GM15510 (cell line): ENCODE measurements around the gene COL6A5.

Experiments used
- POLR2A ChIP-seq: IDR thresholded peaks from 3 replicates; pipeline ENCODE4 v1.6.1; 2011; ENCODE audit warnings: borderline replicate concordance; ENCODE audit not compliant: insufficient read length; ENCODE audit errors: extremely low read depth

The COL6A5 gene

GRCh38 chr3:130345487-130346079 lies at the start of gene COL6A5:
Gene COL6A5 (plus strand): TSS chr3:130345672. CDS start chr3:130373639, 27,967 bp downstream.
- TF ChIP-seq POLR2A, result no peak

- TF ChIP-seq POLR2A, result no peak
Measured at GRCh38 chr3:130299531-130299930, 45.9 kb upstream of the COL6A5 start.

GRCh38 chr3:130300888-130301287 lies 44.6 kb upstream of the COL6A5 start:
- TF ChIP-seq POLR2A, result no peak

GRCh38 chr3:130310109-130310508 lies 35.4 kb upstream of the COL6A5 start:
- TF ChIP-seq POLR2A, result no peak

- TF ChIP-seq POLR2A, result no peak
Measured at GRCh38 chr3:130312374-130312773, 33.1 kb upstream of the COL6A5 start.

- TF ChIP-seq POLR2A, result no peak
Measured at GRCh38 chr3:130316169-130316568, 29.3 kb upstream of the COL6A5 start.

- no peak for TF ChIP-seq POLR2A
Measured at GRCh38 chr3:130323503-130323902, 22.0 kb upstream of the COL6A5 start.

GRCh38 chr3:130340766-130341165 lies 4.7 kb upstream of the COL6A5 start:
- no peak for TF ChIP-seq POLR2A

- TF ChIP-seq POLR2A, result no peak
Measured at GRCh38 chr3:130341388-130341787, 4.1 kb upstream of the COL6A5 start.

- TF ChIP-seq POLR2A, result no peak
Measured at GRCh38 chr3:130341882-130342281, 3.6 kb upstream of the COL6A5 start.

- TF ChIP-seq POLR2A, result no peak
Measured at GRCh38 chr3:130342821-130343661, 2.4 kb upstream of the COL6A5 start.

- TF ChIP-seq POLR2A, result no peak
Measured at GRCh38 chr3:130354430-130354829, 9.0 kb downstream of the COL6A5 start.

- no peak for TF ChIP-seq POLR2A
Measured at GRCh38 chr3:130374033-130374432, 28.6 kb downstream of the COL6A5 start.

- no peak for TF ChIP-seq POLR2A
Measured at GRCh38 chr3:130374908-130375307, 29.4 kb downstream of the COL6A5 start.

GRCh38 chr3:130377960-130378676 lies 32.6 kb downstream of the COL6A5 start:
- TF ChIP-seq POLR2A, result no peak

- TF ChIP-seq POLR2A, result no peak
Measured at GRCh38 chr3:130378677-130379191, 33.3 kb downstream of the COL6A5 start.

GRCh38 chr3:130379274-130379673 lies 33.8 kb downstream of the COL6A5 start:
- TF ChIP-seq POLR2A, result no peak
